GM19395 (cell line): ENCODE data around the gene NTN5.
"Not testable (repeated sequence)": the region's sequence is repeated elsewhere in the genome, so short reads cannot be mapped to it uniquely, and the experiment has no call there.

Source experiments
- ATAC-seq: cut with Tn5 transposase; IDR thresholded peaks from one replicate; pipeline ENCODE4 v1.9.1; 2021; ENCODE audit warnings: mild to moderate bottlenecking, moderate library complexity; ENCODE audit not compliant: unreplicated experiment

NTN5 gene

GRCh38 chr19:48645620-48646000 is 27.2 kb downstream of the NTN5 start:
- no peak for ATAC-seq

GRCh38 chr19:48644839-48645619 is 27.8 kb downstream of the NTN5 start:
- ATAC-seq: peak; percentile 55

- ATAC-seq: no peak
Observed at GRCh38 chr19:48644355-48644754, 28.5 kb downstream of the NTN5 start.

GRCh38 chr19:48642862-48643261 is 30.0 kb downstream of the NTN5 start:
- ATAC-seq: no peak

GRCh38 chr19:48641850-48642249 is 31.0 kb downstream of the NTN5 start:
- no peak for ATAC-seq

GRCh38 chr19:48639483-48640375 is 33.1 kb downstream of the NTN5 start:
- no peak for ATAC-seq

- no peak for ATAC-seq
Observed at GRCh38 chr19:48638831-48639381, 33.9 kb downstream of the NTN5 start.

- ATAC-seq: peak; percentile 18
Observed at GRCh38 chr19:48637948-48638830, 34.6 kb downstream of the NTN5 start.

GRCh38 chr19:48637449-48637947 is 35.3 kb downstream of the NTN5 start:
- ATAC-seq: peak; percentile 66

- peak; percentile 2 for ATAC-seq
Observed at GRCh38 chr19:48636859-48637448, 35.9 kb downstream of the NTN5 start, which contains the start of gene DBP. Gene DBP (minus strand): TSS chr19:48637379. CDS start chr19:48636994, 385 bp downstream.

- no peak for ATAC-seq
Observed at GRCh38 chr19:48635966-48636858, 36.6 kb downstream of the NTN5 start.

GRCh38 chr19:48635263-48635965 is 37.4 kb downstream of the NTN5 start:
- no peak for ATAC-seq

GRCh38 chr19:48634424-48635262 is 38.2 kb downstream of the NTN5 start:
- ATAC-seq: no peak

- no peak for ATAC-seq
Observed at GRCh38 chr19:48634036-48634342, 38.8 kb downstream of the NTN5 start.

GRCh38 chr19:48633148-48634035 is 39.4 kb downstream of the NTN5 start:
- ATAC-seq: no peak

- no peak for ATAC-seq
Observed at GRCh38 chr19:48632692-48633147, 40.1 kb downstream of the NTN5 start.

GRCh38 chr19:48632286-48632685 is 40.5 kb downstream of the NTN5 start:
- ATAC-seq: not testable (repeated sequence)
